GM12873 (cell line): Measurements from ENCODE around the gene TCF7.

Experiments used
- CTCF ChIP-seq: IDR thresholded peaks from 2 replicates; pipeline ENCODE4 v1.5.1; 2012; ENCODE audit warnings: low read depth, mild to moderate bottlenecking, moderate library complexity, low read length, control low read depth; ENCODE audit not compliant: insufficient read depth; ENCODE audit errors: missing control alignments

Gene TCF7

DNA sequence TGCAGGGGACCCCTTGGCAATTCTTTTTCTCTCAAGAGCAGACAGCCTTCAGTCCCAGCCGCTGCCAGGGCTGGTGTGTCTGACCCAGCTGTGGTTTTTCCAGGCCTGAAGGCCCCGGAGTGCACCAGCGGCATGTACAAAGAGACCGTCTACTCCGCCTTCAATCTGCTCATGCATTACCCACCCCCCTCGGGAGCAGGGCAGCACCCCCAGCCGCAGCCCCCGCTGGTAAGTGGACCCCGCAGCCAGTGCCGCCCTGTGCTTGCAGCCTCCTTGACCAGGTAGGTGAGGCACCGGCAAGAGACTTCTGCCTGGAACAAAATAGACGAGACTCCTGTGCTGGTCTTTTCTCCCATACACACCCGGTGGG is 1.3 kb downstream of the TCF7 start:
- TF ChIP-seq CTCF: no peak

- no peak for TF ChIP-seq CTCF
Measured at GRCh38 chr5:134116286-134116685, 1.8 kb downstream of the TCF7 start.

GRCh38 chr5:134116789-134117761 is 2.6 kb downstream of the TCF7 start:
- no peak for TF ChIP-seq CTCF

GRCh38 chr5:134118212-134118835 is 3.8 kb downstream of the TCF7 start:
- no peak for TF ChIP-seq CTCF

DNA sequence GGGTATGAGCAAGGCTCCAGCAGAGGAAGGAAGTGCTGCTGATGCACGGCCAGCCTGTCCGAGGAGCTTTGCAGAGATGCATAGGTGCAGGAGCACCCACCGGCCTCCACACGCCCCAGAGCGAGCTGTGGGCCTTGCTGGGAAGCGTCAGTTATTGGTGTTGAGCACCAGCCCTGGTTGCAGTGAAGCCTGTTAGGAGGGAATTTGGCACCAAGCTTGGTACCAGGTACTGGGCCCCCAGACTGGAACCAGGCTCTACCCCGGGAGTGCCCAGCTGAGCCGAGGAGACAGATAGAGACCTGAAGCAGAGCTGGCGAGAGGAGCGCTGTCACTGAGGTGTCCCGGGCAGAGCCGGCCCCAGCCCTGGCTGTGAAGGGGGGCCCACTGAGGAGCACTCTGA is 5.2 kb downstream of the TCF7 start:
- TF ChIP-seq CTCF: no peak

DNA sequence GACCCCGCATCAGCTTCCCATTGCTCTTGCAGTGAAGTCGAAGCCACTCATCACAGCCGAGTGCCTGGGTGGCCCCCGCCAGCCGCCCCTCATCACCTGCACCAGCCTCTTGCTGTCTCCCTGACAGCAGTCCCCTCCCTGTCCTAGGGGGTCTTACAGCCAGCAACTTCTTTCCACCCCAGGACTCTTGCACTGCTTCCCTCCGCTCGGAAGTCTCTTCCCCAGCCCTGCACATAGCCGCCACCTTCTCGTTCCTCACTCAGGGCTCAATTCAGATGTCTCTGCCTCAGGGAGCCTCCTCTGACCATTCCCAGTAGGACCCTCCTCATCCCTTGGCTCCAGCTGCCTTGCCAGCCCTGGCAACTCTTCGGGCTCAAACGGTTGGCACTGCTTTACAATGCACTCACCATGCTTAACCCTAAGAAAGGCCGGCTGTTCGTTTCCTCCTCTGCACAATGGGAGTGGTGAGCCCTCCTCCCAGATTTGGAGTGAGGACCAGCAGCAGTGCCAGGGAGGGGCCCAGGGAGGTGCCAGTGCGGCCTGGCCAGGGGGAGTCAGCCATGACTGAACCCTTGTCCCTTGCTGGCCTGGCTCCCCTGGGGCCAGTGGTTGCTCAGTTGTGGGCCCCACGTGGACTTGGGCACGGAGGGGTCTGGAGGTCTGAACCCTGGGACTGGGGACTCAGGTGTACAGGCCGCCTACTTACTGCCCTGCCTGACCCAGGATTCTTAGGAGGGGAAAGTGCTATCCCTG is 6.1 kb downstream of the TCF7 start:
- no peak for TF ChIP-seq CTCF

- TF ChIP-seq CTCF: no peak
Measured at GRCh38 chr5:134122530-134122929, 8.0 kb downstream of the TCF7 start.
